Heart left ventricle (tissue), 13 donors: ENCODE measurements around the gene IQSEC1.

ENCODE experiments used
- CTCF ChIP-seq, 12 donors: fragments of 200-600 bp; sonication (generic) in 4 of 12; IDR thresholded peaks; one replicate each; pipeline versions ENCODE4 v1.5.0 to v1.8.0; 2018 to 2022; ENCODE audit warnings: antibody characterized with exemption in 12 of 12, mild to moderate bottlenecking in 5 of 12
- POLR2A ChIP-seq, 2 donors: fragments of 450-650 bp; IDR thresholded peaks; one replicate each; pipeline ENCODE4 v1.6.1; 2017; ENCODE audit warnings: antibody characterized with exemption in 2 of 2, mild to moderate bottlenecking in 2 of 2, moderate library complexity in 2 of 2
- donor health status: ischemic (EF 13 %, LVEDD 7.1; RV severe dilation, severe dysfunction).
- donor health status: DM: no; HTN: yes; CAD: no.
- donor health status: DM: no; HTN: no; CAD: no.
- donor health status: ischemic (EF 25% LVEDD 6.9; RV normal size, moderate dysfunction).
- donor health status: ischemic (EF 25% LVEDD 5.7; RV mildly dilated, moderate dysfunction).
- donor health status: ischemic (EF 35%, LVEDD 5.7; RV mildly dilated, moderate dysfunction).
- donor health status: nonischemic (EF 11% LVEDD 7.7; RV severe dilation, severe dysfunction).
- donor health status: DM: yes; HTN: yes; CAD: no.
- donor health status: PGD.
- donor health status: ischemic (EF 29% LVEDD 5.4; RV normal size, mild dysfunction).
- donor health status: nonischemic (EF 23%, LVEDD 6.1; RV moderate dilation, normal function).

DNA sequence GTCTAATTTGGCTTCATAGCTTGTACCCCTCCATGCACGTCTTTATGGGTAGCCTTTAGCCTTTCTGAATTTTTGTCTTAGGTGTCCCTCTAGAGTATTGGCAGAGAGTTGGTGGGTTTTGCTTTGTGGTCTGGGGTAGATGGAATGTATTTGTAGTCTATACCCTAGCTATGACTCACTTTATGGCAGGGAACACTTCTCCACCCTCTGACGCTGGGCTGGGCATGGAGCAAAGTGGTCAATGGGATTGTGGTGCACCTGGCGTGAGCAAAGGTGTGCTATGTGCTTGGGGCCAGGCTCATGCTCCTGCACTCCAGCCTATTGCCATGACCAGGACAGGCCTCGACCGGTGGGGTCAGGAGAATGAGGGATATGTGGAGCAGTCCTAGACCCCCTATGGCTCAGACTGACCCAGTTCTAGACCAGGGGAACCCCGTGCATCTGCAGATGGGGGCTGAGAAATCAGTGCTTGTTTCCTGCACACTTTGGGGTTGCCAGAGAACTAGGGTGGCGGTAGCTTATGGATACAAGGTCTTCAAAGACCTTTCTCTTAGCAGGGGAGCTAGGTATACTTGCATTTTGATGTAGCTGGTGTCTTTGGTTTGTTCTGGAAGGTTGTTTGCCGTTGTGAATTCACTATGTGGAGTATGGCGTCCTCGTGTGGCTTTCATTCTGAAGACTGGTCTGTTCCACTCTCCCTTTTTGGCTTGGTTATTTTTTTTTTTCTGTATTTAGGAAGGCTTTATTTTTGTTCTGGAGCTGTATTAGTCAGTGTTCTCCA lies 182.4 kb downstream of the IQSEC1 start:
- TF ChIP-seq CTCF (IDR thresholded peaks at IDR 0.05) (no peak), POLR2A (IDR thresholded peaks at IDR 0.05) (no peak)
